Stimulated activated CD8-positive, alpha-beta memory T cell treated with anti-CD3 and anti-CD28 coated beads, Interleukin-2, amount 100 ng/mL, for 1 hour (primary cell): ENCODE data around the gene DPH5.
"Not testable (repeated sequence)": the region's sequence is repeated elsewhere in the genome, so short reads cannot be mapped to it uniquely, and the experiment has no call there.

ENCODE experiments used
- DNase-seq, 2 donors: peaks; one replicate each; pipeline ENCODE4 v3.0.0-alpha.2; 2020; ENCODE audit warnings: low read depth in 2 of 2

Gene DPH5

GRCh38 chr1:101025657-101026429 lies at the start of gene DPH5:
Gene DPH5, minus strand, starts transcription at chr1:101025784. Its CDS starts 341 bp downstream, at chr1:101025443.
- DNase-seq: peak; percentile 70 to 75

GRCh38 chr1:101073836-101074235 lies 48.3 kb upstream of the DPH5 start:
- no peak for DNase-seq

GRCh38 chr1:101071470-101071891 lies 45.9 kb upstream of the DPH5 start:
- DNase-seq: no peak

GRCh38 chr1:101069158-101069557 lies 43.6 kb upstream of the DPH5 start:
- DNase-seq: no peak

GRCh38 chr1:101066937-101067335 lies 41.4 kb upstream of the DPH5 start:
- DNase-seq: not testable (repeated sequence)

GRCh38 chr1:101066260-101066936 lies 40.8 kb upstream of the DPH5 start:
- no peak for DNase-seq

GRCh38 chr1:101065575-101065974 lies 40.0 kb upstream of the DPH5 start:
- DNase-seq: no peak

- no peak for DNase-seq
Measured at GRCh38 chr1:101064697-101065096, 39.1 kb upstream of the DPH5 start.

GRCh38 chr1:101060992-101061391 lies 35.4 kb upstream of the DPH5 start:
- no peak for DNase-seq

GRCh38 chr1:101059945-101060542 lies 34.5 kb upstream of the DPH5 start:
- no peak for DNase-seq

GRCh38 chr1:101055623-101056022 lies 30.0 kb upstream of the DPH5 start:
- no peak for DNase-seq

GRCh38 chr1:101051688-101052638 lies 26.4 kb upstream of the DPH5 start:
- no peak for DNase-seq

GRCh38 chr1:101050869-101051268 lies 25.3 kb upstream of the DPH5 start:
- no peak for DNase-seq

- DNase-seq: no peak
Measured at GRCh38 chr1:101044749-101045148, 19.2 kb upstream of the DPH5 start.

GRCh38 chr1:101044259-101044658 lies 18.7 kb upstream of the DPH5 start:
- no peak for DNase-seq

- DNase-seq: no peak
Measured at GRCh38 chr1:101043776-101044175, 18.2 kb upstream of the DPH5 start.

GRCh38 chr1:101041300-101041699 lies 15.7 kb upstream of the DPH5 start:
- DNase-seq: no peak

GRCh38 chr1:101040666-101041065 lies 15.1 kb upstream of the DPH5 start:
- DNase-seq: no peak

GRCh38 chr1:101039245-101039644 lies 13.7 kb upstream of the DPH5 start:
- no peak for DNase-seq

GRCh38 chr1:101037316-101037715 lies 11.7 kb upstream of the DPH5 start:
- DNase-seq: no peak

GRCh38 chr1:101033017-101033416 lies 7.4 kb upstream of the DPH5 start:
- DNase-seq: no peak

- DNase-seq: not testable (repeated sequence)
Measured at GRCh38 chr1:101032129-101032528, 6.5 kb upstream of the DPH5 start.
